IMR-90 (cell line): ENCODE measurements around the gene CALN1. TPM values are rescaled to one million over a fixed set of nuclear protein-coding genes. Genes with fewer than 3 reads are reported as not detected.

ENCODE experiments used
- ATAC-seq: fragments of 200-7000 bp; cut with Tn5 transposase; 2 replicates; pipeline ENCODE4 v1.9.1; 2020; ENCODE audit warnings: low read depth, mild to moderate bottlenecking, moderate library complexity
- BruUV-seq: library from RNA; stranded (reverse); fragments of 400-500 nt; replicated peaks from 2 replicates; lab custom pipeline; 2021; lab: Mats Ljungman, UMichigan
- CTCF ChIA-PET: fragments of 300-600 bp; formaldehyde crosslinking; extraction: SDS; loops from one replicate; lab custom pipeline; 2021; ENCODE audit warnings: antibody characterized with exemption; lab: Yijun Ruan, JAX
- POLR2A ChIA-PET: fragments of 300-600 bp; sonication (Branson Sonifier 250); formaldehyde crosslinking; loops from one replicate; lab custom pipeline; 2022; ENCODE audit warnings: antibody characterized with exemption; ENCODE audit not compliant: unreplicated experiment; lab: Charles Lee
- DNase-seq: peaks from one replicate; pipeline ENCODE4 v3.0.0; 2013
- H2AFZ ChIP-seq: replicated peaks from 2 replicates; pipeline ENCODE3; 2013; ENCODE audit warnings: low read length, mild to moderate bottlenecking; ENCODE audit not compliant: poor library complexity
- H2AK5ac ChIP-seq: 2 replicates; pipeline ENCODE4 v1.6.1; 2013; ENCODE audit warnings: low read depth, low read length, inconsistent platforms
- H2AK9ac ChIP-seq: replicated peaks from 2 replicates; pipeline ENCODE3; 2013; ENCODE audit warnings: mild to moderate bottlenecking, low read depth, low read length, moderate library complexity; ENCODE audit not compliant: poor library complexity
- H2BK120ac ChIP-seq: 2 replicates; pipeline ENCODE4 v1.6.1; 2013; ENCODE audit warnings: low read depth, low read length, inconsistent platforms
- H2BK15ac ChIP-seq: 3 replicates; pipeline ENCODE4 v1.6.1; 2013; ENCODE audit warnings: low read depth, low read length, inconsistent platforms
- H2BK20ac ChIP-seq: 2 replicates; pipeline ENCODE4 v1.6.1; 2013; ENCODE audit warnings: low read depth, mild to moderate bottlenecking, inconsistent platforms, low read length, moderate library complexity
- H2BK5ac ChIP-seq: 2 replicates; pipeline ENCODE4 v1.6.1; 2013; ENCODE audit warnings: mild to moderate bottlenecking, low read depth, low read length, inconsistent platforms; ENCODE audit not compliant: poor library complexity, severe bottlenecking
- H3K14ac ChIP-seq: replicated peaks from 2 replicates; pipeline ENCODE4 v1.6.1; 2013; ENCODE audit warnings: low read depth, low read length, inconsistent platforms
- H3K18ac ChIP-seq: 2 replicates; pipeline ENCODE4 v1.6.1; 2013; ENCODE audit warnings: low read depth, low read length, control low read depth
- H3K23ac ChIP-seq: 2 replicates; pipeline ENCODE4 v1.6.1; 2013; ENCODE audit warnings: low read depth, low read length, inconsistent platforms
- H3K27ac ChIP-seq: 2 replicates; pipeline ENCODE4 v1.5.1; 2013; ENCODE audit warnings: mild to moderate bottlenecking, control low read depth, low read length; ENCODE audit not compliant: insufficient read depth
- H3K27me3 ChIP-seq: 2 replicates; pipeline ENCODE4 v1.6.1; 2013; ENCODE audit warnings: low read length; ENCODE audit not compliant: control insufficient read depth, insufficient read depth
- H3K36me3 ChIP-seq: 2 replicates; pipeline ENCODE4 v1.6.1; 2013; ENCODE audit warnings: low read length, mixed read lengths; ENCODE audit not compliant: control insufficient read depth, insufficient read depth
- H3K4ac ChIP-seq: 2 replicates; pipeline ENCODE4 v1.6.1; 2013; ENCODE audit warnings: low read depth, low read length, inconsistent platforms
- H3K4me1 ChIP-seq: 2 replicates; pipeline ENCODE4 v1.6.1; 2013; ENCODE audit warnings: low read length, mixed read lengths; ENCODE audit not compliant: control insufficient read depth, insufficient read depth
- H3K4me2 ChIP-seq: 2 replicates; pipeline ENCODE4 v1.6.1; 2013; ENCODE audit warnings: low read depth, mild to moderate bottlenecking, control low read depth, low read length, moderate library complexity
- H3K4me3 ChIP-seq: 2 replicates; pipeline ENCODE4 v1.5.1; 2013; ENCODE audit warnings: low read depth, mild to moderate bottlenecking, control low read depth, low read length, moderate library complexity; ENCODE audit not compliant: insufficient read depth
- H3K56ac ChIP-seq: 2 replicates; pipeline ENCODE4 v1.6.1; 2013; ENCODE audit warnings: low read length, inconsistent platforms; ENCODE audit not compliant: insufficient read depth; ENCODE audit errors: extremely low read depth
- H3K79me1 ChIP-seq, 2 experiments: 2 replicates each; pipeline ENCODE4 v1.6.1; 2013; ENCODE audit warnings: low read length in 2 of 2, inconsistent platforms in 1 of 2, low read depth in 1 of 2
- H3K9ac ChIP-seq: 2 replicates; pipeline ENCODE4 v1.6.1; 2013; ENCODE audit warnings: low read depth, low read length, control low read depth
- H3K9me1 ChIP-seq: 2 replicates; pipeline ENCODE4 v1.6.1; 2013; ENCODE audit warnings: low read length, inconsistent platforms; ENCODE audit not compliant: insufficient read depth
- H3K9me3 ChIP-seq: 2 replicates; pipeline ENCODE4 v1.6.1; 2013; ENCODE audit warnings: low read length; ENCODE audit not compliant: control insufficient read depth, insufficient read depth
- H4K20me1 ChIP-seq: 2 replicates; pipeline ENCODE4 v1.6.1; 2013; ENCODE audit warnings: low read length, inconsistent platforms; ENCODE audit not compliant: insufficient read depth
- H4K5ac ChIP-seq: 2 replicates; pipeline ENCODE4 v1.6.1; 2013; ENCODE audit warnings: mild to moderate bottlenecking, low read depth, low read length, control low read depth
- H4K8ac ChIP-seq, 2 experiments: 2 replicates each; pipeline ENCODE4 v1.6.1; 2013; ENCODE audit warnings: low read depth in 2 of 2, low read length in 2 of 2, control low read depth in 1 of 2, inconsistent platforms in 1 of 2
- H4K91ac ChIP-seq: 2 replicates; pipeline ENCODE4 v1.6.1; 2013; ENCODE audit warnings: low read depth, low read length, inconsistent platforms; ENCODE audit not compliant: insufficient read depth
- BHLHE40 ChIP-seq: fragments of 150-350 bp; IDR thresholded peaks from 2 replicates; pipeline ENCODE4 v1.6.1; 2016; ENCODE audit warnings: mild to moderate bottlenecking, low read depth, low read length
- CHD1 ChIP-seq: IDR thresholded peaks from 2 replicates; pipeline ENCODE4 v1.6.1; 2012; ENCODE audit warnings: low read depth, low read length, improper control_type of control experiment
- MAFK ChIP-seq: IDR thresholded peaks from 2 replicates; pipeline ENCODE4 v1.6.1; 2012; ENCODE audit warnings: low read depth, low read length, improper control_type of control experiment
- MAZ ChIP-seq: IDR thresholded peaks from 2 replicates; pipeline ENCODE4 v1.6.1; 2012; ENCODE audit warnings: low read depth, mild to moderate bottlenecking, low read length, improper control_type of control experiment, moderate library complexity, borderline replicate concordance
- RAD21 ChIP-seq: IDR thresholded peaks from 2 replicates; pipeline ENCODE4 v1.6.1; 2012; ENCODE audit warnings: low read length, improper control_type of control experiment
- RFX5 ChIP-seq: IDR thresholded peaks from 2 replicates; pipeline ENCODE4 v1.8.0; 2012; ENCODE audit warnings: low read depth, mild to moderate bottlenecking, low read length, moderate library complexity
- WGBS, 2 experiments: methylation state at CpG; one replicate each; pipeline versions ENCODE4 v1.1.5 to v1.1.7; 2013; ENCODE audit warnings: missing lambda C conversion rate in 2 of 2; ENCODE audit not compliant: insufficient read length in 1 of 2; ENCODE audit errors: extremely low coverage in 2 of 2; 5-methylcytosine and 5-hydroxymethylcytosine counted together
- dilution Hi-C: fragments of 300-500 bp; cut with HindIII; formaldehyde crosslinking; loops from one replicate; pipeline ENCODE4 v1.14.3; 2018; ENCODE audit warnings: low sequenced_read_pairs; ENCODE audit not compliant: unreplicated experiment
- in situ Hi-C: fragments of 300-500 bp; cut with MboI; formaldehyde crosslinking; loops from 3 replicates; pipeline ENCODE4 v1.14.3; 2019; ENCODE audit warnings: low sequenced_read_pairs, inconsistent platforms, mixed read lengths
- intact Hi-C: fragments of 100-400 bp; cut with micrococcal nuclease; formaldehyde crosslinking; loops from 2 replicates; pipeline ENCODE4 v1.10.0; 2022
- polyA plus RNA-seq, 3 experiments: library from polyadenylated mRNA; depleted of rRNA; stranded (reverse); fragments of >200 nt; gene quantifications; 2 replicates each; pipeline ENCODE4 v1.2.3, GENCODE V29; 2012; ENCODE audit warnings: low replicate concordance in 1 of 3
- total RNA-seq: library from RNA; depleted of rRNA; stranded (reverse); fragments of >200 nt; gene quantifications from 2 replicates; pipeline ENCODE4 v1.2.3, GENCODE V29; 2012
- TF ChIP-seq, protein P1 (sequence below): fragments of 150-350 bp; IDR thresholded peaks from 2 replicates; pipeline ENCODE4 v1.6.1; 2017; ENCODE audit warnings: mild to moderate bottlenecking, antibody characterized with exemption, low read length, low read depth
- TF ChIP-seq, protein P2 (sequence below): fragments of 150-350 bp; IDR thresholded peaks from 2 replicates; pipeline ENCODE4 v1.6.1; 2016; ENCODE audit warnings: low read depth, mild to moderate bottlenecking, low read length, moderate library complexity, borderline replicate concordance

Gene CALN1
- total and polyA plus RNA-seq, 2 of the 4 experiments (the other 2 are of a cell fraction), result not detected

DNA sequence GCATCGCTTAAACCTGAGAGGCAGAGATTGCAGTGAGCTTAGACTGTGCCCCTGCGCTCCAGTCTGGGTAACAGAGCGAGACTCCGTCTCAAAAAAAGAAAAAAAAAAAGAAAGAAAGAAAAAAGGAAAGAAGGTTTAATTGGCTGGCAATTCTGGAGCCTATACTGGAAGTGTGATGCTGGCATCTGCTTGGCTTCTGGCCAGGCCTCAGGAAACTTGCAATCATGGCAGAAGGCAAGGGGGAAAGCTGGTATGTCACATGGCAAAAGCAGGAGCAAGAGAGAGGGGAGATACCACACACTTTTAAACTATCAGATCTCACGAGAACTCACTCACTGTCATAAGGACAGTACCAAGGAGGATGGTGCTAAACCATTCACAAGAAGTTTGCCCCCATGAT is 190.0 kb downstream of the CALN1 start:
- Histone ChIP-seq H3K9me1 (no peaks in the 10 kb centered on the region), H3K56ac (no peak overlapping the region), H3K23ac (no peak overlapping the region), H3K4ac (no peak overlapping the region), H3K14ac (no peak overlapping the region), H3K9me3 (peaks cover 25% of the 10 kb centered on the region), H3K79me1 (no peaks in the 10 kb centered on the region), H3K4me3 (no peak overlapping the region), H2AK5ac (no peak overlapping the region), H4K91ac (no peak overlapping the region), H4K20me1 (no peaks in the 10 kb centered on the region), H2BK15ac (no peak overlapping the region), H3K36me3 (no peaks in the 10 kb centered on the region), H2BK120ac (no peak overlapping the region), H4K8ac (no peak overlapping the region), H3K27me3 (no peaks in the 10 kb centered on the region), H4K5ac (no peak overlapping the region), H2BK20ac (no peak overlapping the region), H3K9ac (no peak overlapping the region), H3K4me2 (no peak overlapping the region), H3K18ac (no peak overlapping the region), H3K27ac (no peak overlapping the region), H2AK9ac (no peak overlapping the region), H2BK5ac (no peak overlapping the region), H3K4me1 (no peaks in the 10 kb centered on the region), H2AFZ (no peak overlapping the region)
- TF ChIP-seq MAFK, result no peak
- TF ChIP-seq RAD21, result no peak
- no peak for TF ChIP-seq BHLHE40
- TF ChIP-seq, protein P1, sequence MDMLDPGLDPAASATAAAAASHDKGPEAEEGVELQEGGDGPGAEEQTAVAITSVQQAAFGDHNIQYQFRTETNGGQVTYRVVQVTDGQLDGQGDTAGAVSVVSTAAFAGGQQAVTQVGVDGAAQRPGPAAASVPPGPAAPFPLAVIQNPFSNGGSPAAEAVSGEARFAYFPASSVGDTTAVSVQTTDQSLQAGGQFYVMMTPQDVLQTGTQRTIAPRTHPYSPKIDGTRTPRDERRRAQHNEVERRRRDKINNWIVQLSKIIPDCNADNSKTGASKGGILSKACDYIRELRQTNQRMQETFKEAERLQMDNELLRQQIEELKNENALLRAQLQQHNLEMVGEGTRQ, result no peak
- TF ChIP-seq, protein P2, sequence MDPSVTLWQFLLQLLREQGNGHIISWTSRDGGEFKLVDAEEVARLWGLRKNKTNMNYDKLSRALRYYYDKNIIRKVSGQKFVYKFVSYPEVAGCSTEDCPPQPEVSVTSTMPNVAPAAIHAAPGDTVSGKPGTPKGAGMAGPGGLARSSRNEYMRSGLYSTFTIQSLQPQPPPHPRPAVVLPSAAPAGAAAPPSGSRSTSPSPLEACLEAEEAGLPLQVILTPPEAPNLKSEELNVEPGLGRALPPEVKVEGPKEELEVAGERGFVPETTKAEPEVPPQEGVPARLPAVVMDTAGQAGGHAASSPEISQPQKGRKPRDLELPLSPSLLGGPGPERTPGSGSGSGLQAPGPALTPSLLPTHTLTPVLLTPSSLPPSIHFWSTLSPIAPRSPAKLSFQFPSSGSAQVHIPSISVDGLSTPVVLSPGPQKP, result no peak
- TF ChIP-seq MAZ, result no peak
- no peak for TF ChIP-seq RFX5
- TF ChIP-seq CHD1, result no peak
- dilution Hi-C loops, result no loop called here
- ATAC-seq (no peak), DNase-seq (no peak)
- WGBS, 2 experiments, result no CpG with 5 or more reads among the region's 5 CpGs
- no TSS peak for BruUV-seq
- in situ Hi-C loops, result no loop called here
- intact Hi-C loops, result no loop called here
- ChIA-PET POLR2A (no interaction called here), CTCF (no interaction called here)
